ENCODE data around the gene RPS2.
"Not testable (repeated sequence)": the region's sequence is repeated elsewhere in the genome, so short reads cannot be mapped to it uniquely, and the experiment has no call there.

The RPS2 gene

DNA sequence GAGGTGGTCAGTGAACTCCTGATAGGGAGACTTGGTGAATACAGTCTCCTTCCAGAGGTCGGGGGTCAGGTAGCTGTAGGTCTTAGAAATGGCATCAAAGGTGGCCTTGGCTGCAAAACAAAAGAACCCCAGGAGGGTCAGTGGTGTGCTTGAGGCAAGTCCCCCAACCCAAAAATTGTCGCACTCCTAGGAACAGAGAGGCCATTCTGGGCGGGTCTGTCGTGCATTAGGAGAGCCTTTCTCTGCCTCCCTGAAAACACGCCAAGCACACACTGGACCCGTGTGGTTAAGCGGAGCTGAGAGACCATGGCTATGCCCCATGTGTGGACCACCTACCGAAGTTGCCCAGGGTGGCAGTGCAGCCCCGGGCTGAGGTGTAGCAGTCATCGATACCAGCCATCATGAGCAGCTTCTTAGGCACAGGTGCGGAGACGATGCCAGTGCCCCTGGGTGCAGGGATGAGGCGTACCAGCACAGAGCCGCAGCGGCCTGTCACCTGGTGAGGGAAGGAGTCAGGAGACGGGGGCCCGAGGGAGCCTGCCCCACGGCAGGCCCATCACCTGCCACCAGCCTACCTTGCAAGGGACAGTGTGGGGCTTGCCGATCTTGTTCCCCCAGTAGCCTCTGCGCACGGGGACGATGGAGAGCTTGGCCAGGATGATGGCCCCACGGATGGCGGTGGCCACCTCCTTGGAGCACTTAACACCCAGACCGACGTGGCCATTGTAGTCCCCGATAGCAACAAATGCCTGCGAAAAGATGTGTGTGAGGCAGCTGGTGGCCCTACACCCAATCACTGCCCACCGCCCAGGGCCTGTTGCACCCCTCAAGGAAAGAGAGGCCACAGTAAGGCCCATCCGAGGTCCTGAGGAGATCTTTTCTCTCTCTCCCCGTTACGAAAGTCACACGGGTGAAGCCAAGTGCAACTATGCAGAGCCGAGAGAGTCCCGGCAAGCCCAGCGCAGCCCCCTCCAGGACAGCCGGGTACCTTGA is 2.2 kb downstream of the RPS2 start:
- not testable (repeated sequence) for DNase-seq (ENCODE audit: low spot score)

- no peak for DNase-seq (ENCODE audit: low spot score)
These were observed 3.0 kb downstream of the RPS2 start for GRCh38 chr16:1961651-1962067.

GRCh38 chr16:1960665-1961630 is 3.7 kb downstream of the RPS2 start:
- peak; percentile 72 for DNase-seq (ENCODE audit: low spot score)

DNA sequence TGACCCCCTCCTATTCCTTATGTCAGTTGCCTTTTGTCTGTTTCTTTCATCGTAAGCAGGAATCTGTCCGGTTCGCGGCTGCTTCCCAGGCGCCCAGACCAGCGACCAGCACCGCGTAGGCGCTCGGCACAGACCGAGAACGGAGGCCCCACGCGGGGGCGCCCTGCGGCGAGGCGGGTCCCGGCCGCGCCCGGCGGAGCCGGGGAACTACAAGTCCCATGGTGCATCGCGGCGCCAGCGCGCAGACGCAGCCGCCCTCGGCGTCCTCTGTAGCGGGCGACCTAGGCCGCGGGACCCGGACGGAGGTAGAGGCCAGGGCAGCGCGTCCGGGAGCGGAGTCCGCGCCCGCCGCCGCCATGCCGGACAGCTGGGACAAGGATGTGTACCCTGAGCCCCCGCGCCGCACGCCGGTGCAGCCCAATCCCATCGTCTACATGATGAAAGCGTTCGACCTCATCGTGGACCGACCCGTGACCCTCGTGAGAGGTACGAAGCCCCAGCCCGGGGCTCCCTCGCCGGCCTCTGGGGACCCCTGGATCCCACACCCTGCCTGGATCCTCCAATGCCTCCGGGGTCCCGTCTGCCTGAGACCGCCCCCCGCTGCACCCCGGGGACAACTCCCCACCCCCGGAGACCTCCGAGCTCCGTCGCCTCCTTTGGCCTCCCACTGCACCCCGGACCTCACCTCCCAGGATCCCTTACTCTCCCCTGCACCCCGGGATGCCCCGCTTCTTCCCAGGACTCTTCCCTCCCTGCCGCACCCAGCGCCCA is 5.2 kb downstream of the RPS2 start, which contains the start of gene NDUFB10:
TSS of gene NDUFB10 (plus strand) at position 270 of the 771 bp plus-strand sequence. CDS start at position 357, 87 bp downstream.
- peak; percentile 87 for DNase-seq (ENCODE audit: low spot score)

DNA sequence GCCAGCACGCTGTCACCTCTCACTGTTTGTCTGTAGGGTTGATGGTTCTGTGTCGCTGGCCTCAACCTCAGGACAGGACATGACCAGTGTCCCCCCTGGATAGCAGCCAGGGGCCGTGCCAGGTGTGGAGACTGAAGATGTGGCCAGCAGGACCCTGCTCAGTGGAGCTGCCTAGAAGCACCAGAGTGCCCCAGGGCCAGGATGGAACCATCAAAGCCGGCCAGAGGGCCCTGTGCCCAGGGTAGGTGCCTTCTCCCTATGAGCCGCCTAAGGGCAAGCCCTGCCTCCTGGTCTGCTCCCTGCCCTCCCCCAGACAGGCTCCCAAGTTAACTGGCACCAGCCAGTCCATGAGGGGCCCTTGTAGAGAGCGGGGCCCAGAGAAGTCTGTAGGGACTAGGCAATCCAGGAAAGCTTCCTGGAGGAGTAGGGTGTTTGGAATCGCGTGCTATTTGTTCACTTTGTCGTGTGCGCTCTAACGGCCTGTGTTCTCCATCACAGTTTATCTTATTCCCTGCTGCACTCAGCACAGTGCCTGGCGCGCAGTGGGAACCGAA is 5.8 kb downstream of the RPS2 start:
- no peak for DNase-seq (ENCODE audit: low spot score)

DNA sequence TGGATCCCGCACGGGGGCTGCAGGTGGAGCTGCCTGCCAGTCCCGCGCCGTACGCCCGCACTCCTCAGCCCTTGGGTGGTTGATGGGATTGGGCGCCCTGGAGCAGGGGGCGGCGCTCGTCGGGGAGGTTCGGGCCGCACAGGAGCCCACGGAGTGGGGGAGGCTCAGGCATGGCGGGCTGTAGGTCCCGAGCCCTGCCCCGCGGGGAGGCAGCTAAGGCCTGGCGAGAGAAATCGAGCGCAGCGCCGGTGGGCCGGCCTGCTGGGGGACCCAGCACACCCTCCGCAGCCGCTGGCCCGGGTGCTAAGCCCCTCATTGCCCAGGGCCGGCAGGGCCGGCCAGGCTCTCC is 6.5 kb downstream of the RPS2 start:
- DNase-seq (ENCODE audit: low spot score): not testable (repeated sequence)

DNA sequence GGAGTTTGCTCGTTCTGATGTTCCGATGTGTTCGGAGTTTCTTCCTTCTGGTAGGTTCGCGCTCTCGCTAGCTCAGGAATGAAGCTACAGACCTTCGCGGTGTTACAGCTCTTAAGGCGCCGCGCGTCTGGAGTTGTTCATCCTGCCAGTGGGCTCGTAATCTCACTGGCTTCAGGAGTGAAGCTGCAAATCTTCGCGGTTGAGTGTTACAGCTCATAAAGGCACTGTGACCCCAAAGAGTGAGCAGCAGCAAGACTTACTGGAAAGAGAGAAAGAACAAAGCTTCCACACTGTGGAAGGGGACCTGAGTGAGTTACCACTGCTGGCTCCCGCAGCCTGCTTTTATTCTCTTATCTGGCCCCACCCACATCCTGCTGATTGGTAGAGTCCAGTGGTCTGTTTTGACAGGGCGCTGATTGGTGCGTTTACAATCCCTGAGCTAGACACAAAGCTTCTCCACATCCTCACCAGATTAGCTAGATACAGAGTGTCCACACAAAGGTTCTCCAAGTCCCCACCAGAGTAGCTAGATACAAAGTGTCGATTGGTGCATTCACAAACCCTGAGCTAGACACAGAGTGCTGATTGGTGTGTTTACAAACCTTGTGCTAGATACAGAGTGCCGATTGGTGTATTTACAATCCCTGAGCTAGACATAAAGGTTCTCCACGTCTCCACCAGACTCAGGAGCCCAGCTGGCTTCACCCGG is 7.0 kb downstream of the RPS2 start:
- not testable (repeated sequence) for DNase-seq (ENCODE audit: low spot score)

DNA sequence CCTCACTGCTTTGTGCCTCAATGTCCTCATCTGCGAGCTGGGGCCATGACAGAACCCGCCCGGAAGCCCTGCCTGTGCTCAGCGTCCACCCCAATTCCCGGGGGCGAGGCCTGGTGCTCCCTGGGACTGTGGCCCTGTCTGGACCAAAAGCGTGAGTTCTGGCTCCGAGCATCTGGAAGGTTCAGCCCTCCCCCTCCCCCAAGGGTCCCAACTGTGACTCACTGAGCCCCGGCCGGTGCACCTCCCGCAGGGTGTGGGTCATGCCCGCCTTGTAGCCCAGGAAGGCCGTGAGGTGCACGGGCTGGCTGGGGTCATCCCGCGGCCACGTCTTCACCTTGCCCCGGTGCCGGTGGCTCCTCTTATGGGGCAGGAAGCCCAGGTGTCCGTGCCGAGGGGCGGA is 10.9 kb downstream of the RPS2 start:
- no peak for DNase-seq (ENCODE audit: low spot score)

- DNase-seq (ENCODE audit: low spot score): no peak
These were observed 14.1 kb downstream of the RPS2 start for GRCh38 chr16:1950559-1950958.

GRCh38 chr16:1950047-1950446 is 14.6 kb downstream of the RPS2 start:
- DNase-seq (ENCODE audit: low spot score): no peak

DNA sequence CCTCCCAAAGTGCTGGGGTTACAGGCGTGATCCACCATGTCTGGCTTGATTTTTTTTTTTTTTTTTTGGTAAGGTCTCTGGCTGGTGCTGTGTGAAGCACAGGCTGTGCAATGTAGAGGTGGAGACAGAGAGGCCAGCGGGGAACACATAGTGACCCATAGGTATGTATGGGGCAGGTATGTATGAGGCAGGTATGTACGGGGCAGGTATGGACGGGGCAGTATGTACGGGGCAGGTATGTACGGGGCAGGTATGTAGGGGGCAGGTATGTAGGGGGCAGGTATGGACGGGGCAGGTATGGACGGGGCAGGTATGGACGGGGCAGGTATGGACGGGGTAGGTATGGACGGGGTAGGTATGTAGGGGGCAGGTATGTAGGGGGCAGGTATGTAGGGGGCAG is 15.1 kb downstream of the RPS2 start:
- no peak for DNase-seq (ENCODE audit: low spot score)

DNA sequence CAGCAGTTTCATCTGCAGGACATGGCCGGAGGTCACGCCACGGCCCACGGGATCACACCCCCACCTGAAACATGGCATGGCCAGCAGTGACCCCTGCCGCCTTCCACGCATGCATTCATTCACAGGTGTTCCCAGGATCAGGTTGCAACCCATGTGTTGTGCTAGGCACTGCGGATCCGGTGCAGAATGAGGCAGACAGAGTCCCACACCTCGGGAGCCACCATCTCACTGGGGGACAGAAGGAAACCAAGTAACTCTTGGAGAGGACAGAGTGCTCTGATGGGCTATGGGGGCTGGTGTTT is 17.3 kb downstream of the RPS2 start:
- no peak for DNase-seq (ENCODE audit: low spot score)

DNA sequence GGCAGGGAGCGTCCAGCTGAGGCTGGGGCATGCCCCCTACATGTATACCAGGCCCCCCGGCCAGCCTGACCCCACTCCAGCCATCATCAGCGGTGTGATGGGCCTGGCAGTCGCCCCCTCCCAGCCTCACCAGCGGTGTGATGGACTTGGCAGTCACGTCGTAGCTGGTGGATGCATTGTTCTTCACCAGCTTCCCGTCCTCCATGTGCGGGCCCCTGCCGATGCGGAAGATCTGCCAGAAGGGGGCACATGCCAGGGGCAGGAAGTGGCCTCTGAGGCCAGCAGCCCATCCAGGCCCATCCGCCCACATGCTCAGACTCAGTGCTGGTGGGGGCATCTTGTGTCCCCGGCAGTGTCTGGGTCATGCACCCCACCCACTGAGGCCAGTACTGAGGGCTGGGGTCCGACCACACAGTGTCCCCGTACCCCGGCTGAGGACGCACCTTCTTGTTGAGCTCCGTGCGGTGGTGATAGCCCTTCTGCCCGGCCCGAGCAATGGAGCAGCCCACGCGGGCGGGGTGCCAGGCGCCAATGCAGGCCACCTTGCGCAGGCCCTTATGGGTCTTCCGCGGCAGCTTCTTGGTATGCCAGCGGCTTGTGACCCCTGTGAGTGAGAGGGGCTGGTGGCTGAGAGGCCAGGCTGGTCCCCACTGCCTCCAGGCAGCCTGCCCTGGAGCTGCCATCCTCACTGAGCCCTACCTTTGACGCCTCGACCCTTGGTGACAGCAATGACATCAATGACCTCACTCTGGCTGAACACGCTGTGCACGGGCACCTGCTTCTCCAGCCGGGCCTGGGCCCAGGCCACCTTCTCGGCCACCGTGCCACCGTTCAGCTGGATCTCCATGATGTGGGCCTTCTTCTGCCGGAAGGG is 17.9 kb downstream of the RPS2 start:
- DNase-seq (ENCODE audit: low spot score): no peak

DNA sequence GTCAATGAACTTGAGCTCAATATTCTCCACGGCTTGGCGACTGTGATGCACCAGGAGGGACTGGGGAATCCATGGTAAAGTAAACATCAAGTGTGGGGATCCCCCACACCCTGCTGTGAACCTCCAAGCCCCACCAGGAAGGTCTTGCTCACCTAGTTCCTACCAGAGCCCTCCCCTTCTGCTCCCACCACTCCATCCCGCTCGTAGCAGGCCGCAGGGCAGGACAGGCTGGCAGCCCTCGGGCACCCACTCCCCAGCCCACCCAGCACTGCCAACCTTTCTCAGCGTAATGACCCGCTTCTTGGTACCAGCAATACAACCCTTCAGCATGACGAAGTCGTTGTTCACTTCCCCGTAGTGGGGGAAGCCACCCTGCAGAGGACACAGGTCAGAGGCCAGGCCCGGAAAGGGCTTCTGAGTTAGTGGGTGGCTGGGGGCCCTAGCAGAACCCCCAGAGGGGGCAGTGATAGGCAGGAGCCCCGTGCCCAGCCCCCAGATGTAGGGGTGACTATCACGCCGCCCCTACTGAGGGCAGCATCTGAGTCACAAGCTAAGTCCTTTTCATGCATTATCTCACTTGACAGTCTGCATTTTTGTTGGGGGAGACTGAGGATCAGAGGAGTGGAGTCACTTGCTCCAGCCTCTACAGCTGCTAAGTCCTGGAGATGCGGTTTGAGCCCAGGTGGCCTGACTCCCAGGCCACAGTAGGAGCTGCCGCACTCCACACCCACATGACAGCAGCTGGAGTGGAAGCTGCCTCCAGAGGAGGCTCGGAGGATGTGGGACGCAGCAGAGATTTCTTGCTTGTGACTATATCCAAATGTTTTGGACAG is 18.9 kb downstream of the RPS2 start:
- no peak for DNase-seq (ENCODE audit: low spot score)

- no peak for DNase-seq (ENCODE audit: low spot score)
These were observed 19.9 kb downstream of the RPS2 start for GRCh38 chr16:1944612-1945199.

- peak; percentile 97 for DNase-seq (ENCODE audit: low spot score)
These were observed 21.6 kb downstream of the RPS2 start, which contains the start of gene MSRB1 for GRCh38 chr16:1942810-1943726. TSS of gene MSRB1 (minus strand) at chr16:1943199. CDS start at chr16:1943156, 43 bp downstream.

GRCh38 chr16:1942047-1942809 is 22.4 kb downstream of the RPS2 start:
- no peak for DNase-seq (ENCODE audit: low spot score)

All from SW480 (cell line).